CD4-positive, alpha-beta T cell treated with Interleukin-21 for 1 hour (primary cell): ENCODE data around the gene MAP4.
A peak's percentile ranks its signal among the peaks of the same experiment; 100 is the strongest.

Source experiments
- DNase-seq: peaks from one replicate; pipeline ENCODE4 v3.0.0-alpha.2; 2020

MAP4 gene

GRCh38 chr3:47964740-47965139 is 51.5 kb downstream of the MAP4 start:
- DNase-seq = no peak

- peak; percentile 58 for DNase-seq
These were observed 54.2 kb downstream of the MAP4 start for GRCh38 chr3:47961815-47962606.

DNA sequence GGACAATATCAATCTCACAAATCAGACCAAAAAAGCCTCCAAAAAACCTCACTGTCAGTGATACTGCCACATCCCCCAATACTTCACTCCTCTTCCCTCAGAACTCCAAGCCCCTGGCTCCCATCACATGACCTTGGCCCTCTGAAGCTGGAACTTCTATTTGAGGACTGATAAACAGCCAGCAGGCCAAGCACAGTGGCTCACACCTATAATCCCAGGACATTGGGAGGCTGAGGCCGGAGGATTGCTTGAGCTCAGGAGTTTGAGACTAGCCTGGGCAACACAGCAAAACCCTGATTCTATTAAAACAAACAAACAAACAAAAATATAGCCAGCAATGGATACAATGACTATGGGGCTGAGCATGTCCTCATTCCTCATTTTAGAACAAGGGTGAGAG is 55.2 kb downstream of the MAP4 start:
- DNase-seq = no peak

GRCh38 chr3:47956521-47956920 is 59.7 kb downstream of the MAP4 start:
- DNase-seq = no peak

- DNase-seq = no peak
These were observed 61.6 kb downstream of the MAP4 start for GRCh38 chr3:47954567-47954966.

GRCh38 chr3:47950453-47951169 is 65.6 kb downstream of the MAP4 start:
- no peak for DNase-seq

- DNase-seq = no peak
These were observed 66.2 kb downstream of the MAP4 start for GRCh38 chr3:47949979-47950378.

DNA sequence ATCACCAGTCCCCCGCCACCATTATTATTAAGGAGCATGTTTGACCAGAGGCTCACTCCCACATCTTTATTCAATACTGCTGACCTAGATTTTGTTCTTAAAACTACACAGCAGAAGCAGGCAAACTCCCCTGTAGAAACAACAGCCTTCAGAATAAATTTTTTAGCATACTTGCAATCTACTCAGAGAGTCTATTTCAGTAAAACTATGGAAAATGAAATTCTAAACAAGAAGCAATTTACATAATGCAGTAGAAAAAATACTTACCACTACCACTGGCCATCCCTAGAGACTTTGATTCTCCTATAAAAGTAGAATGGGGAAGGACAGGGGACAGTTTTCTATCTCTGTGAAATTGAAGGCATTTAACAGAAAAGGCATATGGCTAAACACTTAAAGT is 76.0 kb downstream of the MAP4 start:
- DNase-seq = no peak

DNA sequence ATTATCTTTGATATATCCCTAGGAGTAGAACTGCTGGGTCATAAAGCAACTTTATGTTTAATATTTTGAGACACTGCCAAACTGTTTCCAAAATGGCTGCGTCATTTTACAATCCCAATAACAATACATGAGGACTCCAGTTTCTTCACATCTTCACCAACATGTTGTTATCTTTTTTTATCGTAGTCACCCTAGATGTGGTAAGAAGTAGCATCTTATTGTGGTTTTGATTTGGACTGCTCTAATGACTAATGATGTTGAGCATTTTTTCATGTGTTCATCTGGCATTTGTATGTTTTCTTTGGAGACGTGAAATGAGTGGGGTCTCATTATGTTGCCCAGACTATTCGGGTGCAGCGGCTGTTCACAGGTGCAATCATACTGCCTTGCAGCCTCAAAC is 83.8 kb downstream of the MAP4 start:
- DNase-seq = no peak

DNA sequence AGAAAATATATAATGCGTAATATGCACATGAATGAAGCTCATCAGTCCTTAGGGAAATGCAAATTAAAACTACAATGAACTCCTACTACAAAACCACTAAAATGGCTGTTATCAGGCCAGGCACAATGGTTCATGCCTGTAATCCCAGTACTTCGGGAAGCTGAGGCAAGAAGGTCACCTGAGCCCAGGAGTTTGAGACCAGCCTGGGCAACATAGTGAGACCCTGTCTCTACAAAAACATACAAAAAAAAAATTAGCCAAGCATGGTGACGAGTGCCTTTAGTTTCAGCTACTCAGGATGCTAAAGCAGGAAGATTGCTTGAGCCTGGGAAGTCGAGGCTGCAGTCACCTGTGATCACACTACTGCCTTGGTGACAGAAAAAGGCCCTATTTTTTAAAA is 85.2 kb downstream of the MAP4 start:
- no peak for DNase-seq

DNA sequence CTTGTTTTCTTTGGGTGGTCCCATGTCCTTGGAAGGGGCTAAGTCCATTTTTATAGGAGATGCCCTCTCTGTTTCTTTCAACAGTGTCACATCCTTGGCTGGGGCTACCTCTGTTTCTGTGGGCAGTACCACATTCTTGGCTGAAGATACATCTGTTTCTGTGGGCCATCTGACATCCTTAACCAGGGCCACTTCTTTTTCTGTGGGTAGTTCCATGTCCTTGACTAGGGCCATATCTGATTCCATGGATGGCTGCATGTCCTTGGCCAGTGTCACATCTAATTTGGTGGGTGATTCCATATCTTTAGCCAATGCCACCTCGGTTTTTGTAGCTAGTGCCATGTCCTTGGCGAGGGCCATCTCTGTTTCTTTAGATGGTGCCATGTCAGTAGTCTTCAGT is 99.5 kb downstream of the MAP4 start:
- no peak for DNase-seq

DNA sequence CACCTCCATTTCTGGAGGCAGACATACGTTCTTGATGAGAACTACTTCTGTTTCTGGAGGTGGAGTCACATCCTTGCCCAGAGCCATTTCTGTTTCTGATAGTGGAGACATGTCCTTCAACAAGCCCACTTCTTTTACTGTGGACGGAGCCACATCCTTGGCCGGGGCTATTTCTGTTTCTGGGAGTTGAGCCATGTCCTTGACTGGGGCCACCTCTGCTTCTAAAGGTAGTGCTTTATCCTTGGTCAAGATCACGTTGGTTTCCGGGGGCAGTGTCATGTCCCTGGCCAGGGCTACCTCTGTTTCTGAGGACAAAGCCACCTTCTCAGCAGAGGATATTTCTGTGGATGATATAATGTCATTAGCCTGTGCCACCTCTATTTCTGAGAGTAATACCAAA is 100.0 kb downstream of the MAP4 start:
- no peak for DNase-seq

- DNase-seq = no peak
These were observed 104.2 kb downstream of the MAP4 start for GRCh38 chr3:47912006-47912504.

DNA sequence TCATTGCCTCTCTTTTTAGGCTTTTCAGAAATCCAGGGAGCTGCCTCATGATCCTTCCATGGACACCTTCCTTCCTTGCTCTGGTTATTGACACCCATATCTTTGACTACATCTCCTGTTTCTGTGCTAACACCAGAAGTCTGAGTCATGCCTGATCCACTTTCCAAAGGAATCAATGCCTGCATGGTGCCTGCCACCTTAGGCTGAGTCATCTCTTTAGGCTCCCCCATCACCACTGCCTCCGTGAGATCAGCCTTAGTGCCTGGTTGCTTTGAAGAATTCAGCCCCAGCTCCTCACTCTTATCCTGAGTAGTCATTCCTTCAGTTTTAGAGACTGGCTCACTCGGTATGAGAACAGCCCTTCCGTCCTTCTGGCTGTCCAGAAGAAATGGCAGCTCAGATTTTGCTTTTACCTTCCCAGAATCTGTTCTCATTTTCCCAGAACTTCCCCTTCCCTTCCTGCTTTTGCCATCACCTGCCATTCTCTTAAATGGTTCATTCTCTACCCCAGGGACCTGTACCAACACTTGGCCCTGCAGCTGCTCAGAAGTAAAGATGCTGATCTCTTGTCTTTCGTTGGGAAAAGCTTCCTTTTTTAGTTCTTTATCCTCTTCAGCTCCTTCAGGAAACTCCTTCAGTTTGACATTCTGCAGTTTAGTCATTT is 105.3 kb downstream of the MAP4 start:
- DNase-seq = no peak

- no peak for DNase-seq
These were observed 106.0 kb downstream of the MAP4 start for GRCh38 chr3:47910233-47910632.

DNA sequence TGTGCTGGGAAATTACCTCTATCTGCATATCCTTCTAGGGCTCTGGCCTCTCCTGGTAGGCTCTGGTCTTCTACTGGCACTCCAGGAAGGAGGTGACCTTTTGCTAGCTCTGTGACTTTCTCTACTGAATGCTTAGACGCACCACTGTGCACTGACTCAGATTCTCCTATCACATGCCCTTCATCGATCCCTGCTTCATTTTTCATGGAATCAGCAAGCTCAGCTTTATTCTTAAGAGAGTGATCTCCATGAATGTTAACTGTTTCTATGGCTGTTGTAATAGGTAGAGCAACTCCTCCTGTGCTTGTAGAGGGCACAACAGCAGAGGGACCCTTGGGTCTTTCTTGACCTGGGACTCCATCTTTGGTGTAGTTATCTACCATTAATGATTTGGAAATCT is 106.6 kb downstream of the MAP4 start:
- DNase-seq = no peak

- DNase-seq = no peak
These were observed 107.5 kb downstream of the MAP4 start for GRCh38 chr3:47908744-47909143.

GRCh38 chr3:47907784-47908183 is 108.4 kb downstream of the MAP4 start:
- DNase-seq = no peak

DNA sequence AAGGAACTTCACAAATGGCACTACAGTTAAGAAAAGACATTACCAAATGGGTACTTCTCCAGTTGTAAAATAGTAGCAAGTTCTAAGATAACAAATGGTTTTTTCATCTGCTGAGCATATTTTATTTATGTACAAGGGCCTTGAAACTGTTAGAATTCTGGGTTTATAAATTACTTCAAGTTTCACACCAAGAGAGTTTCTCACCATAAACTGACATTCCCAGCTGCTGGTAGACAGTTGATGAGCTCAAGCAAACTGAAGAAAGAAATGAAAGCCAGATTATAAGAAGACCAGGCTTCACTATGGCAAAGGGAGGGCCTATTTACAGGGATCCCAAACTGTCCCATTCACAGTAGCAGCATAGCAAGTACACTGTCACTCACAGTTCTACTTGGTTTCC is 113.5 kb downstream of the MAP4 start:
- no peak for DNase-seq

- DNase-seq = no peak
These were observed 114.9 kb downstream of the MAP4 start for GRCh38 chr3:47901280-47901833.

DNA sequence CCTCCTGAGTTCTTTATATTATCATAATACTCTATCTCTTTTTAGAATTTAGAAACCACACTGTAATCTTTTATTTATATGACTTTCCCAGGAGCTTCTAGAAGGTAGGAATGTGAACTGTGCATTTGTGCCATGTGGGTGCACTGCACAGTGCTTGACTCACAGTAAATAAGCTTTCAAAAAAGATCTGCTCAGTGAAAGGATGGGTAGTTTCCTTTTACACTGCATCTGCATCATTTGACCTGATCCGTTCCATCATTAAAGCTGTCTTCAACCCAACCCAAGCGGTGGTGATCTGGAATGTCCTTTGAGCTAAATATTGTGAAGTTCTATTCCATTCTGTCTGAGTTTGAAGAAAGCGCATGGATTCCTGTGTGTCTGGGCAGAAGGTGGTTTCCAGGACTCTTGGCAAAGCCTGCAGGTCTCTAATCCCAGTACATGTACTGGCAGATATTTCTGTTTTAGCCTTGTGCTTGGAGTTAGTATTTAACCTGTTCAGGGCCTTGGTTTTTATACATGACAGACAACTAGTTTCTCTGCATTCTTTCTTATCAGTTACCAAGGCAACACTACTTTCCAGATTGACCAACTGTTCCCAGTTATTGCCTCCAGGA is 116.6 kb downstream of the MAP4 start:
- DNase-seq = no peak

DNA sequence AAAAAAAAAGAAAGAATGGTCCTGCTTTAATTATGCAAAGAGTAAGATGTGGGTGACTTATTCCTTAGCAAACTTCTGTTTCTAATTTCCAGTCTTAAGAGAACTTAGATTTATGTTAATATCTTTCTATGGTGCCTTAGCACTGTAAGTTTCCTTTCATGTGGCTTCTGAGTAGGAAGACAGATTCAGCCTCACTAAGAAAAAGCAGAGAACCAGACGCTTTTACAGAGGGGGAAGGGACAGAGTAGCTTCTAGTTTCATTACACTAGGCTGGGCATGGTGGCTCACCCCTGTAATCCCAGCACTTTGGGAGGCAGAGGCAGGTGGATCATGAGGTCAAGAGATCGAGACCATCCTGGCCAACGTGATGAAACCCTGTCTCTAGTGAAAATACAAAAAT is 118.3 kb downstream of the MAP4 start:
- DNase-seq = no peak

DNA sequence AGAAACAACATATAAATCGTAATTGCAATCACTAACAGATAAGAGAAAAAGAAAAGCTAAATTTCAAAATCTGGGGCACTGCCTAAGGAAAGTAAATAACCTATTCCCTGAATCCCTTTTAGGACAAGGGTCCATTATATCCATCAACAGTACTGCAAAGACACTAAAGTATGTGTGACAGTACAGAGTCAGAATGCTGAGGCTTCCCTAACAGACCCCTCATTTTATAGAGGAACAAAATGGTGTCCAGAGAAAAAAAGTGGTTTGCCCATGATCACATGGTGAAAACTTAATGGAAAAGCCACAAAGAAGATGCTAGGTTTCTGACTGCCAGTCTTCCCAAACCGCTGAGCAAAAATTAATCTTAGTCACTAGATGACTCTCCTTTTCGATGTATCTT is 119.5 kb downstream of the MAP4 start:
- DNase-seq = no peak
